Measurements from ENCODE around the gene LRRN4CL.

LRRN4CL gene

DNA sequence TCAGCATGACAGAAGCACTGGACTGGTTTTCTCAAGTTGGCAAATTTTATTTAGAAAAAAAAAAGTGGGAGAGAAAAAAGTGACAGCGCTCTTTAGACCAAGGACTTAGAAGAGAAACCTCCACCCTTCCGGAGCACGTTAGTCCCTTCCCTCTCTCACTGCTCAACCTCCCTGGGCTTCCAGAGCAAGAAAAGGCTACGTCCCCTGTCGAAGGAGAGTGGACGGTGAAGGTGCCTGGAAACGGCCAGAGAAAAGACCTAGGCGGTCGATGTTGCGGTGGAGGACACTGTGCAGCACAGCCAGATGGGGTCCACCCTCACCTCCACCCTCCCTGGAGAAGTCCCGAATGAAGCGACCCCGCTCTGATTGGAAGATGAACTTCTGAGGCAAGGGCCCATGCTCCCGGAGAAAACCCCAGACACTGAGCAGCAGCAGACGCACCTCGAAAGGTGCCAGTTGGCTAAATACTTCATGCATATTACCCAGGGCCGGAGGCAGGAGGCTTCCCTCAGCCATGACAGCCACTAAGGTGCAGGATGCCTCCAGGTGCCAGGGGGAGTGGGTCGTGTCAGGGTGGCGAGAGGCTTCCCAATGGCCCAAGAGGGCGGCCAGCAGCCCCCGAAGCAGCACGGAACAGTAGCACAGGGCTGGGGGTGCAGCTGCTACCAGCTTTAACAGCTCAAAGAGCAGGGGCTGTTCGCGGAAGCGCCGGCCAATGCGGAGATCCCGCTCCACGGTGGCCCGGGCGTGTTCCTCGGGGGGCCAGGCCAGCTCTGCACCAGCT is 42.3 kb downstream of the LRRN4CL start:
- no peak for DNase-seq (ENCODE audit: low read depth in 2 of 2)

DNA sequence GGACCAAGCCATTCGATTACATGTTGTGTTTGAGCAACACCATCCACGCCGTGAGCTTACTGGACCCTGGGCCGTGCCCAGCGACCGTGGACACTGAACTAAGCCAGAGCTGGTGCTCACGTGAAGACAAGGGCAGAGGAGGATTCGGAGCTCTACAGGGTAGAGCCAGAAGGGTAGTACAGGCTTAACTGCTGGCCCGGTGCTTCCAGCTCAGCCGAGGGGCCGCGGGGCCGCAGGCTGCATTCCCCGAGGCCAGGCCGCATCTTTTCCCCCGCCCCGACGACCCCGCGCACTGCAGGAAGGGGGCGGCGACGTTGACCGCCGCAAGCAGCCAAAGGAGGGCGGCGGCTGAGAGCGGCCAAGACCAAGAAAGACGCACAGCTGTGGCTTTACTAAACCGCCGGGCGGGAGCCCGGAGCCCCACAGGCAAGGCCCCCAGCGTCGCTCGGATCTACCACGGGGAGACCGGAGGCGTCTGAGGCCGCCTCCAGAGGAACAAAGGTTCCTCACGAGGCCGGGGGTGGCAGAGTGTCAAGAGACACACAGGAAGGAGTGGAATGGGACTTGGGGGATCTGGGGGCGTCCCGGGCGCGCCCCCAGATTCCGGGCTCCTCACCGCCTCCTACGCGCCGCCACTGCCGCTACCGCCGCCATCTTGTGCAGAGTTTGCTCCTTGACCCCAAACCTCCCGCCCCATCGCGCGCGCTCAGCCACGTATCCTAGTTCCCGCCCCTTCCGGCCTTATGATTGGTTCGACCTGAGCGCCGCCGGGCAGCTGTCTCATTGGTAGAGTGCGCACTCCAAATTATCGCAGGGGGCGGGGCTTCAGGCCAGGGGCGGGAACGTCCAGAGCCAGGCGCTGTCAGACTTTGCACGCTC is 43.1 kb downstream of the LRRN4CL start, which contains the start of gene GANAB:
Gene GANAB, minus strand, starts transcription at position 668 of the 879 bp plus-strand sequence. Its CDS starts 14 bp downstream, at position 654.
- peak; percentile 96 to 99 for DNase-seq (ENCODE audit: low read depth in 2 of 2)

DNA sequence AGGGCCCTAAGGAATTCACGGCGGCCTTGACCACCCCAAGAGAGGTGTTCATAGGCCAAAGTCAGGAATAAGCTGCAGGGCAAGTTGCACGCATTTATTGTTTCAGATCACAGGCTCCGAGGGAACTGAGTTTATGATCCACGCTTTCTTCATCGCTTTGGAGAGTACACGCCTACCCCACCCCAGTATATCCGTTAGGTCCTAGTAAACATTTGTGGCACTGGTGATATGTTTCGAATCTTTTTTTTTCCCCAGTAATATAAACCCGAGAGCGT is 43.7 kb downstream of the LRRN4CL start:
- DNase-seq (ENCODE audit: low read depth in 2 of 2): no peak

DNA sequence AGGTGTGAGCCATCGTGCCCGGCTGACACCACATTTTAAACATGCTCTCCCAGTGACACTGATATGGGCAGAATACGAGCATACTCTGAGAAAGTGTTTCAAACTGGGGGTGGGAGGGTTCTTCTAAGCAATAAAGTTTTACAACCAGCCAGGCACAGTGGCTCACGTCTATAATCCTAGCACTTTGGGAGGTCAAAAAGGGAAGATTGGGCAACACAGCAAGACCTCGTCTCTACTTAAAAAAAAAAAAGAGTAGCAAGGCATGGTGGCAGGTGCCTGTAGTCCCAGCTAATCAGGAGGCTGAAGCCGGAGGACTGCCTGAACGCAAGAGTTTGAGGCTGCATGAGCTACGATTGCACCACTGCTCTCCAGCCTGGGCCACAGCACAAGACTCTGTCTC is 45.1 kb downstream of the LRRN4CL start:
- DNase-seq (ENCODE audit: low read depth in 2 of 2): no peak

Measured in stimulated activated CD4-positive, alpha-beta T cell treated with anti-CD3 and anti-CD28 coated beads, Interleukin-1b, Interleukin-23, amount 100 ng/mL, for 1 hour (primary cell).